Activated CD4-positive, CD25-positive, alpha-beta regulatory T cell treated with anti-CD3 and anti-CD28 coated beads, Interleukin-2, amount 50 U/mL, for 16 hours (primary cell): ENCODE measurements around the gene TEDC1.

Experiments
- DNase-seq: peaks from one replicate; pipeline ENCODE4 v3.0.0-alpha.2; 2020; ENCODE audit warnings: low read depth, low spot score

Gene TEDC1

GRCh38 chr14:105496831-105497591 is 6.0 kb downstream of the TEDC1 start:
- DNase-seq = no peak

- no peak for DNase-seq
Observed at GRCh38 chr14:105497671-105498429, 6.8 kb downstream of the TEDC1 start.

GRCh38 chr14:105498430-105499255 is 7.6 kb downstream of the TEDC1 start:
- DNase-seq = no peak

GRCh38 chr14:105499256-105500035 is 8.4 kb downstream of the TEDC1 start:
- no peak for DNase-seq

GRCh38 chr14:105500036-105500725 is 9.1 kb downstream of the TEDC1 start:
- no peak for DNase-seq

- DNase-seq = no peak
Observed at GRCh38 chr14:105500726-105501101, 9.7 kb downstream of the TEDC1 start.

- DNase-seq = no peak
Observed at GRCh38 chr14:105501504-105502291, 10.7 kb downstream of the TEDC1 start.

- DNase-seq = no peak
Observed at GRCh38 chr14:105502446-105503295, 11.6 kb downstream of the TEDC1 start.

GRCh38 chr14:105503296-105503640 is 12.2 kb downstream of the TEDC1 start:
- no peak for DNase-seq

GRCh38 chr14:105503935-105504692 is 13.1 kb downstream of the TEDC1 start:
- no peak for DNase-seq

- DNase-seq = no peak
Observed at GRCh38 chr14:105505101-105505500, 14.1 kb downstream of the TEDC1 start.

- no peak for DNase-seq
Observed at GRCh38 chr14:105507247-105507646, 16.2 kb downstream of the TEDC1 start.

GRCh38 chr14:105508069-105508468 is 17.0 kb downstream of the TEDC1 start:
- no peak for DNase-seq

- no peak for DNase-seq
Observed at GRCh38 chr14:105508601-105509000, 17.6 kb downstream of the TEDC1 start.

GRCh38 chr14:105517096-105517495 is 26.1 kb downstream of the TEDC1 start:
- DNase-seq = no peak

GRCh38 chr14:105519946-105520698 is 29.1 kb downstream of the TEDC1 start:
- no peak for DNase-seq

- no peak for DNase-seq
Observed at GRCh38 chr14:105525326-105525725, 34.3 kb downstream of the TEDC1 start.
